ENCODE data around the gene COL6A2. TPM values are rescaled to one million over a fixed set of nuclear protein-coding genes. Genes with fewer than 3 reads are reported as not detected.

The COL6A2 gene
- polyA plus RNA-seq, 2 of the 4 experiments (the other 2 are of a cell fraction) = 2.3 to 13.1 TPM

- no peak for TF ChIP-seq EHF (CRISPR knock-in tag; IDR thresholded peaks at IDR 0.05)
These were observed 55.0 kb downstream of the COL6A2 start (continued) for GRCh38 chr21:46152927-46153246.

- H3K4me2 ChIP-seq = peak overlapping the region; percentile 49; the same call in 2 of the 3 replicates
- ChIA-PET POLR2A (no interaction called here), CTCF (interaction anchor here (0.6 to 5.2 kb wide), 17 partner anchors 8 to 183 kb away, joined by 3 to 34 read pairs (median 3); partner anchors contain the start of gene COL6A2)
- no peaks in the 10 kb centered on the region for H3K9me3 ChIP-seq
- WGBS (ENCODE audit: missing lambda C conversion rate) = 28% methylated on average over 13 of the region's 33 CpGs
- DNase-seq (ENCODE audit: low read depth in 1 of 2, low spot score in 1 of 2) (peak in 1 of 2 experiments; percentile 43), ATAC-seq (peak; percentile 64 to 89), FAIRE-seq (no peak)
- H3K4me1 ChIP-seq = no peaks in the 10 kb centered on the region
- TF ChIP-seq SREBF2 (IDR thresholded peaks at IDR 0.05) (no peak), HEYL (CRISPR knock-in tag; IDR thresholded peaks at IDR 0.05) (no peak), RAD21 (conservative IDR thresholded peaks at IDR 0.05 in 1 of 2, IDR thresholded peaks at IDR 0.05 in 1 of 2) (peak; percentile 30 to 37; a peak in 3 of 5 replicates), POLR2A (IDR thresholded peaks at IDR 0.05; ENCODE audit: low read length) (no peak), FOSB (CRISPR knock-in tag; IDR thresholded peaks at IDR 0.05) (no peak), SMC3 (IDR thresholded peaks at IDR 0.05) (no peak; the same call in 2 of the 3 replicates), CTCF (IDR thresholded peaks at IDR 0.05) (peak; percentile 45; the same call in 2 of the 3 replicates)
- H3K4me3 ChIP-seq = no peak overlapping the region
- peak overlapping the region; percentile 38 to 75; a peak in 3 of 6 replicates for H3K27ac ChIP-seq
These were observed 55.6 kb downstream of the COL6A2 start for GRCh38 chr21:46153247-46154154.

- DNase-seq (ENCODE audit: low read depth in 1 of 2, low spot score in 1 of 2) = no peak
- TF ChIP-seq ZC3H11A (IDR thresholded peaks at IDR 0.05) (no peak), JUNB (IDR thresholded peaks at IDR 0.05) (no peak), TFCP2L1 (CRISPR knock-in tag; IDR thresholded peaks at IDR 0.05) (no peak), CHD4 (IDR thresholded peaks at IDR 0.05; ENCODE audit: borderline replicate concordance) (no peak), RARB (CRISPR knock-in tag; IDR thresholded peaks at IDR 0.05) (no peak)
- no peak for ATAC-seq
- Histone ChIP-seq H3K27ac (no peak overlapping the region), H3K9me3 (no peaks in the 10 kb centered on the region), H3K4me1 (no peaks in the 10 kb centered on the region), H3K4me3 (no peak overlapping the region), H3K4me2 (no peak overlapping the region)
- FAIRE-seq = no peak
- 89% methylated on average over 14 of the region's 39 CpGs for WGBS (ENCODE audit: missing lambda C conversion rate)
- CTCF ChIA-PET = interaction anchor here (0.6 to 5.2 kb wide), 7 partner anchors 11 to 71 kb away, joined by 3 to 34 read pairs (median 4); partner anchors contain the start of gene COL6A2
- POLR2A ChIA-PET = no interaction called here
These were observed 56.4 kb downstream of the COL6A2 start for GRCh38 chr21:46154155-46154954.

- no peak for TF ChIP-seq NR3C1 (IDR thresholded peaks at IDR 0.05)
- TF ChIP-seq SMC3 (IDR thresholded peaks at IDR 0.05) = no peak
- no peak for TF ChIP-seq TP53 (CRISPR knock-in tag; IDR thresholded peaks at IDR 0.05)
- Histone ChIP-seq H3K9me3 (no peaks in the 10 kb centered on the region), H3K4me2 (no peak overlapping the region), H3K4me3 (no peak overlapping the region), H3K4me1 (no peaks in the 10 kb centered on the region), H3K27ac (no peak overlapping the region)
- ATAC-seq (no peak), DNase-seq (ENCODE audit: low read depth in 1 of 2, low spot score in 1 of 2) (no peak), FAIRE-seq (no peak)
- POLR2A ChIA-PET = no interaction called here
- 90% methylated on average over 2 of the region's 16 CpGs for WGBS (ENCODE audit: missing lambda C conversion rate)
- CTCF ChIA-PET = interaction anchor here (5.2 kb wide), 1 partner anchor 12 kb away, joined by 34 read pairs; no protein-coding TSS in a partner anchor
These were observed 57.1 kb downstream of the COL6A2 start for GRCh38 chr21:46154955-46155513.

Data from A549 (cell line).